Neural cell (in vitro differentiated cells): Measurements from ENCODE around the gene GAN.

Experiments used
- CTCF ChIP-seq: fragments of 450-650 bp; IDR thresholded peaks from 2 replicates; pipeline ENCODE4 v1.5.1; 2014; ENCODE audit warnings: antibody characterized with exemption, mild to moderate bottlenecking, moderate library complexity; ENCODE audit not compliant: poor library complexity, severe bottlenecking
- EZH2 ChIP-seq: fragments of 200-600, 300-800 bp; shearing (Covaris generic), sonication (generic); IDR thresholded peaks from 2 replicates; pipeline ENCODE4 v1.6.1; 2014; ENCODE audit warnings: antibody characterized with exemption, low read length, borderline replicate concordance, mild to moderate bottlenecking; ENCODE audit not compliant: insufficient read depth, poor library complexity, severe bottlenecking
- POLR2AphosphoS5 ChIP-seq: IDR thresholded peaks from 2 replicates; pipeline ENCODE4 v1.6.1; 2012

- TF ChIP-seq EZH2, result no peak
- TF ChIP-seq CTCF, result no peak
- TF ChIP-seq POLR2AphosphoS5, result no peak
Measured at GRCh38 chr16:81416749-81417148, 102.0 kb downstream of the GAN start.
